Stimulated activated CD4-positive, alpha-beta T cell treated with anti-CD3 and anti-CD28 coated beads, TNF-alpha, amount 100 ng/mL, for 48 hours (primary cell): Measurements from ENCODE around the gene OGFOD2.
"Not testable (repeated sequence)": the region's sequence is repeated elsewhere in the genome, so short reads cannot be mapped to it uniquely, and the experiment has no call there.

ENCODE experiments used
- DNase-seq, 3 donors: peaks; one replicate each; pipeline ENCODE4 v3.0.0-alpha.2; 2020; ENCODE audit warnings: low read depth in 3 of 3

The OGFOD2 gene

GRCh38 chr12:123005081-123005626, 30.1 kb downstream of the OGFOD2 start:
- no peak for DNase-seq

- no peak for DNase-seq
These were observed 31.9 kb downstream of the OGFOD2 start for GRCh38 chr12:123006977-123007376.

- no peak for DNase-seq
These were observed 35.1 kb downstream of the OGFOD2 start for GRCh38 chr12:123010110-123010509.

- DNase-seq: no peak
These were observed 35.6 kb downstream of the OGFOD2 start for GRCh38 chr12:123010681-123011080.

GRCh38 chr12:123011701-123012100, 36.7 kb downstream of the OGFOD2 start:
- DNase-seq: no peak

GRCh38 chr12:123013185-123014095, 38.4 kb downstream of the OGFOD2 start:
- no peak for DNase-seq

- DNase-seq: not testable (repeated sequence)
These were observed 39.4 kb downstream of the OGFOD2 start for GRCh38 chr12:123014473-123014872.

- no peak for DNase-seq
These were observed 42.7 kb downstream of the OGFOD2 start for GRCh38 chr12:123017753-123018152.

GRCh38 chr12:123019841-123020138, 44.7 kb downstream of the OGFOD2 start:
- DNase-seq: no peak

- no peak for DNase-seq
These were observed 46.9 kb downstream of the OGFOD2 start for GRCh38 chr12:123021688-123022604.

GRCh38 chr12:123022846-123023245, 47.8 kb downstream of the OGFOD2 start:
- DNase-seq: no peak

GRCh38 chr12:123024819-123025391, 49.9 kb downstream of the OGFOD2 start:
- DNase-seq: peak in 1 of 3 donors; percentile 12

- no peak for DNase-seq
These were observed 51.2 kb downstream of the OGFOD2 start for GRCh38 chr12:123026094-123026853.

- no peak for DNase-seq
These were observed 52.8 kb downstream of the OGFOD2 start for GRCh38 chr12:123027726-123028445.

- no peak for DNase-seq
These were observed 53.4 kb downstream of the OGFOD2 start for GRCh38 chr12:123028475-123028874.

- no peak for DNase-seq
These were observed 54.5 kb downstream of the OGFOD2 start for GRCh38 chr12:123029550-123029949.
